GDM1 (cell line): Measurements from ENCODE around the gene CCDC188.

ENCODE experiments used
- DNase-seq: peaks from one replicate; lab custom pipeline; 2025; lab: John Stamatoyannopoulos, UW

CCDC188 gene

GRCh38 chr22:20184501-20185165 is 33.8 kb upstream of the CCDC188 start:
- DNase-seq, result no peak

- DNase-seq, result no peak
Observed at GRCh38 chr22:20183823-20184222, 33.0 kb upstream of the CCDC188 start.

- no peak for DNase-seq
Observed at GRCh38 chr22:20183101-20183500, 32.2 kb upstream of the CCDC188 start.

GRCh38 chr22:20182365-20182764 is 31.5 kb upstream of the CCDC188 start:
- DNase-seq, result no peak

GRCh38 chr22:20181884-20182236 is 31.0 kb upstream of the CCDC188 start:
- DNase-seq, result no peak

- DNase-seq, result no peak
Observed at GRCh38 chr22:20181194-20181883, 30.5 kb upstream of the CCDC188 start.

GRCh38 chr22:20180640-20181039 is 29.8 kb upstream of the CCDC188 start:
- no peak for DNase-seq

- no peak for DNase-seq
Observed at GRCh38 chr22:20180245-20180630, 29.4 kb upstream of the CCDC188 start.

- no peak for DNase-seq
Observed at GRCh38 chr22:20179455-20180244, 28.8 kb upstream of the CCDC188 start.

GRCh38 chr22:20178915-20179227 is 28.0 kb upstream of the CCDC188 start:
- no peak for DNase-seq

- DNase-seq, result no peak
Observed at GRCh38 chr22:20178075-20178914, 27.4 kb upstream of the CCDC188 start.

- DNase-seq, result no peak
Observed at GRCh38 chr22:20177217-20177911, 26.5 kb upstream of the CCDC188 start.

GRCh38 chr22:20176421-20177085 is 25.7 kb upstream of the CCDC188 start:
- no peak for DNase-seq

- no peak for DNase-seq
Observed at GRCh38 chr22:20175597-20175900, 24.7 kb upstream of the CCDC188 start.

GRCh38 chr22:20174785-20175596 is 24.1 kb upstream of the CCDC188 start:
- DNase-seq, result no peak

- no peak for DNase-seq
Observed at GRCh38 chr22:20173772-20174171, 22.9 kb upstream of the CCDC188 start.

- no peak for DNase-seq
Observed at GRCh38 chr22:20173246-20173645, 22.4 kb upstream of the CCDC188 start.

GRCh38 chr22:20172141-20172613 is 21.3 kb upstream of the CCDC188 start:
- DNase-seq, result no peak

GRCh38 chr22:20171288-20172140 is 20.7 kb upstream of the CCDC188 start:
- no peak for DNase-seq
